ENCODE results near the gene SETD7.

DNA sequence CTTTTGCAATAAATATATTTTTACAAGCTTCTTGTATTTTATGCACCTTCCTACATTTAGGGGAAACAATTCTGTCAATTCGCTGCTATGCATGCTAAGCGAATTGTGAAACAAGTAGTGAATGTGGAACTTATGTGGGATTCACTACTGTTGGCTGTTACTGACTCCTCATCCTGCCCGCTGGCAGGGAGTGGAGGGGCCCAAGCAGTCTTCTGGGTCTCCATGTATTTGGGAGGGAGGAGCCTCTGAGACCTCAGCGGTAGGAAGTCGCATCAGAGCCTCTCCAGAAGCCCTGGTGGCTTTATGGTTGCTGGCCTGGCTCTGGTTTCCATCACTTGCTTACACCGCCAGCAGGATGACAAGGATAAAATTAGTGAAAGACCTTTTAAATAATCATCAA is 3.7 kb upstream of the SETD7 start:
- TF ChIP-seq, protein P1, sequence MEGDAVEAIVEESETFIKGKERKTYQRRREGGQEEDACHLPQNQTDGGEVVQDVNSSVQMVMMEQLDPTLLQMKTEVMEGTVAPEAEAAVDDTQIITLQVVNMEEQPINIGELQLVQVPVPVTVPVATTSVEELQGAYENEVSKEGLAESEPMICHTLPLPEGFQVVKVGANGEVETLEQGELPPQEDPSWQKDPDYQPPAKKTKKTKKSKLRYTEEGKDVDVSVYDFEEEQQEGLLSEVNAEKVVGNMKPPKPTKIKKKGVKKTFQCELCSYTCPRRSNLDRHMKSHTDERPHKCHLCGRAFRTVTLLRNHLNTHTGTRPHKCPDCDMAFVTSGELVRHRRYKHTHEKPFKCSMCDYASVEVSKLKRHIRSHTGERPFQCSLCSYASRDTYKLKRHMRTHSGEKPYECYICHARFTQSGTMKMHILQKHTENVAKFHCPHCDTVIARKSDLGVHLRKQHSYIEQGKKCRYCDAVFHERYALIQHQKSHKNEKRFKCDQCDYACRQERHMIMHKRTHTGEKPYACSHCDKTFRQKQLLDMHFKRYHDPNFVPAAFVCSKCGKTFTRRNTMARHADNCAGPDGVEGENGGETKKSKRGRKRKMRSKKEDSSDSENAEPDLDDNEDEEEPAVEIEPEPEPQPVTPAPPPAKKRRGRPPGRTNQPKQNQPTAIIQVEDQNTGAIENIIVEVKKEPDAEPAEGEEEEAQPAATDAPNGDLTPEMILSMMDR (IDR thresholded peaks at IDR 0.05), result no peak
- TF ChIP-seq EP300 (IDR thresholded peaks at IDR 0.05) (no peak), POLR2AphosphoS5 (IDR thresholded peaks at IDR 0.05) (no peak), POLR2A (IDR thresholded peaks at IDR 0.05) (no peak)

Data from stomach (tissue), 4 donors.